Cardiac fibroblast (primary cell): ENCODE measurements around the gene ETFBKMT.
A peak's percentile ranks its signal among the peaks of the same experiment; 100 is the strongest.
"Not testable (repeated sequence)": the region's sequence is repeated elsewhere in the genome, so short reads cannot be mapped to it uniquely, and the experiment has no call there.

ENCODE experiments used
- DNase-seq, 2 donors: peaks; one replicate each; pipeline versions ENCODE4 v3.0.0 to v3.0.0-alpha.2; 2010; ENCODE audit warnings: low read depth in 2 of 2
- H3K4me3 ChIP-seq, 2 donors: replicated peaks in 1 of 2; 1 replicate in 1 of 2; 2 replicates in 1 of 2; pipeline ENCODE4 v1.5.1; 2011; ENCODE audit warnings: low read depth in 2 of 2, low read length in 2 of 2, mild to moderate bottlenecking in 2 of 2, moderate library complexity in 1 of 2
- CTCF ChIP-seq: IDR thresholded peaks from one replicate; pipeline ENCODE4 v1.5.1; 2011; ENCODE audit warnings: low read depth, mild to moderate bottlenecking, low read length, inconsistent platforms

The ETFBKMT gene

GRCh38 chr12:31705621-31706020 is 46.1 kb downstream of the ETFBKMT start:
- TF ChIP-seq CTCF = no peak
- no peak overlapping the region for H3K4me3 ChIP-seq
- no peak for DNase-seq

GRCh38 chr12:31708118-31708517 is 48.6 kb downstream of the ETFBKMT start:
- DNase-seq = not testable (repeated sequence)

GRCh38 chr12:31710021-31710818 is 50.7 kb downstream of the ETFBKMT start:
- H3K4me3 ChIP-seq = no peak overlapping the region
- no peak for DNase-seq
- no peak for TF ChIP-seq CTCF

More at GRCh38 chr12:31708118-31708517, 48.6 kb downstream of the ETFBKMT start:
- H3K4me3 ChIP-seq = not testable (repeated sequence)

GRCh38 chr12:31712877-31713276 is 53.4 kb downstream of the ETFBKMT start:
- no peak for DNase-seq
- no peak overlapping the region for H3K4me3 ChIP-seq
- no peak for TF ChIP-seq CTCF

GRCh38 chr12:31714406-31715271 is 55.2 kb downstream of the ETFBKMT start:
- H3K4me3 ChIP-seq = no peak overlapping the region
- no peak for DNase-seq
- TF ChIP-seq CTCF = no peak

GRCh38 chr12:31715283-31715825 is 55.9 kb downstream of the ETFBKMT start:
- peak; percentile 84 to 85 for DNase-seq
- H3K4me3 ChIP-seq = no peak overlapping the region
- TF ChIP-seq CTCF = no peak

- not testable (repeated sequence) for H3K4me3 ChIP-seq, DNase-seq
These were observed 57.5 kb downstream of the ETFBKMT start for GRCh38 chr12:31716998-31717397.

- H3K4me3 ChIP-seq, DNase-seq: not testable (repeated sequence)
These were observed 59.2 kb downstream of the ETFBKMT start for GRCh38 chr12:31718542-31719198.
